ENCODE measurements around the gene SLC22A15.

GRCh38 chr1:116002781-116003420 is 26.6 kb downstream of the SLC22A15 start:
- TF ChIP-seq CTCF (IDR thresholded peaks at IDR 0.05) = no peak
- no peak for TF ChIP-seq POLR2A (IDR thresholded peaks at IDR 0.05)
